AG09309 (cell line): ENCODE measurements around the gene TXNDC17.
"Not testable (repeated sequence)": the region's sequence is repeated elsewhere in the genome, so short reads cannot be mapped to it uniquely, and the experiment has no call there.

Experiments
- DNase-seq: peaks from one replicate; pipeline ENCODE4 v3.0.0-alpha.2; 2010; ENCODE audit warnings: low read depth
- H3K4me3 ChIP-seq: 2 replicates; pipeline ENCODE4 v1.5.1; 2011; ENCODE audit warnings: mild to moderate bottlenecking, low read depth, low read length, moderate library complexity; ENCODE audit not compliant: control insufficient read depth
- TF ChIP-seq, protein P1 (sequence below): IDR thresholded peaks from 2 replicates; pipeline ENCODE4 v1.5.1; 2011; ENCODE audit warnings: mild to moderate bottlenecking, low read depth, low read length, inconsistent platforms; ENCODE audit not compliant: insufficient read depth, control insufficient read depth; ENCODE audit errors: missing control alignments

TXNDC17 gene

DNA sequence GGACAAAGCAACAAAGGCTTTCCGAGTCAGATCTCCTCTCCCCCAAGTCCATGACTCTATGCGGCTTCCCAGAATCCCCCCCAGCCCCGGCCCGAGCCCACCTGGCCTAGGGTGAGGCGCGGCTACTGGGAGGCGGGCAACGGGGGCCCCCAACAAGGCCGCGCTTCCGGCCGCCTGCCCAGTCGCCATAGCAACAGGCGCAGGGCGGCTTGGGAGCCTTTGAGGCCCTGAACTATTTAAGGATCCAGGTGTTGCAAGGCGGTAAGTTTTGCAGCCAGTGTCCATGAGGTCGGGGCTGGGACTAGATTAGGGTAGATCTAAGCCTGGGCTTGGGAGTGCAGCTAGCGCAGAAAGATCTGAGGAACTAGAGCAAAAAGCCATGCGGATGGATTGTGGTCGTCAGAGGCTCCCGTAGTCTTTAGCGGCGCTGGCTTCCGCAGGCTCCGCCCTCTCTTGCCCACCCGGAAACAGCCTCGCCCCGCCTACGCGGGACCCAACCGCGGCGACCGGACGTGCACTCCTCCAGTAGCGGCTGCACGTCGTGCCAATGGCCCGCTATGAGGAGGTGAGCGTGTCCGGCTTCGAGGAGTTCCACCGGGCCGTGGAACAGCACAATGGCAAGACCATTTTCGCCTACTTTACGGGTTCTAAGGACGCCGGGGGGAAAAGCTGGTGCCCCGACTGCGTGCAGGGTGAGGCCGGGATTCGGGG, at the start of gene TXNDC17, which contains the start of gene KIAA0753:
Gene TXNDC17 (plus strand): TSS at position 525 of the 711 bp plus-strand sequence. CDS start 23 bp downstream, at position 548.
Gene KIAA0753 (minus strand): TSS at position 176 of the 711 bp plus-strand sequence. CDS start 5,608 bp downstream, outside the sequence.
- peak within 1 kb of the TSS; percentile 98 for H3K4me3 ChIP-seq
- TF ChIP-seq, protein P1, sequence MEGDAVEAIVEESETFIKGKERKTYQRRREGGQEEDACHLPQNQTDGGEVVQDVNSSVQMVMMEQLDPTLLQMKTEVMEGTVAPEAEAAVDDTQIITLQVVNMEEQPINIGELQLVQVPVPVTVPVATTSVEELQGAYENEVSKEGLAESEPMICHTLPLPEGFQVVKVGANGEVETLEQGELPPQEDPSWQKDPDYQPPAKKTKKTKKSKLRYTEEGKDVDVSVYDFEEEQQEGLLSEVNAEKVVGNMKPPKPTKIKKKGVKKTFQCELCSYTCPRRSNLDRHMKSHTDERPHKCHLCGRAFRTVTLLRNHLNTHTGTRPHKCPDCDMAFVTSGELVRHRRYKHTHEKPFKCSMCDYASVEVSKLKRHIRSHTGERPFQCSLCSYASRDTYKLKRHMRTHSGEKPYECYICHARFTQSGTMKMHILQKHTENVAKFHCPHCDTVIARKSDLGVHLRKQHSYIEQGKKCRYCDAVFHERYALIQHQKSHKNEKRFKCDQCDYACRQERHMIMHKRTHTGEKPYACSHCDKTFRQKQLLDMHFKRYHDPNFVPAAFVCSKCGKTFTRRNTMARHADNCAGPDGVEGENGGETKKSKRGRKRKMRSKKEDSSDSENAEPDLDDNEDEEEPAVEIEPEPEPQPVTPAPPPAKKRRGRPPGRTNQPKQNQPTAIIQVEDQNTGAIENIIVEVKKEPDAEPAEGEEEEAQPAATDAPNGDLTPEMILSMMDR: no peak
- DNase-seq: peak; percentile 67

DNA sequence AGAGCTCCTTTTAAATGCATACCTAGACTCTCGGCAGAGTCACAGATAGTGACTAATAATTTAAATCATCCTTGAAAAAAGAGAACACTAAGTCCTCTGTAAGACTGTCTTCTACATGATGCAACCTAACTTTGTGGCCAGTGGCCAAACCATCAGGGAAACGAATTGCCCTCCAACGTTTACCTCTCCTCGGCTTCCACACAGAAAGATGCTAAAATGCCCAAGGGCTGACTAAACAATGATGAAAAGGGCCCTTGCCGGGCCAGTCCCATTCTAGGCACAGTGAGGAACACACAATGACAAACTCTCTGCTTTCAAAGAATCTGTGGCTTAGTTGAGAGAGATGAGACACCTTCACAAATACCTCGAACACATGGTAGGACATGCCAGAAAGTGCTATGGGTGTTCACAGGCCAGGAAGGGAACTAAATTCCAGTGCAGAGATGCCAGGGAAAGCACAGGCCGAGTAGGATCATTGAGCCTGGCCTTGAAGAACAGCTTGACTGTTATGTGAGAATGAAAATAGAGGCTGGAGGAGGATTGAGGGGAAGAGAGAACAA, 49.2 kb upstream of the TXNDC17 start:
- DNase-seq: peak; percentile 44
- H3K4me3 ChIP-seq: no peak overlapping the region
- TF ChIP-seq, protein P1: no peak

DNA sequence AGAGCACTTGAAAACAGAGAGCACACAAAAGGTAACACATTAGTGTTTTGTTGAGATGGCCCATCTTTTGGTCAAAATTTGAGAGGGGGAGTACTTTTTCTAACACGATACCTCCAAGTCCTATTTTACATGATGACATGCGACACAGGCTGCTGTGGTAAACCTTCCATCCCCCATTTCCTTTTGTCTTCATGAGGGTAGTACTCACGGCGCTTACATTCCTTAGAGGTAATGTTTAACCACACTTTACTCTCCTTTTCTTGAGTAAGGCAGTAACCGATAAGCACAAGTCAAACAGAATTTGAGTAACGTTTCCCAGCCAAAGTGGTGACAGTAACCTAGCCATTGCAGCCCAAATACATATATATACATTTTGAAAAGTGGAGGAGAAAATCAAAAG, 48.7 kb upstream of the TXNDC17 start:
- no peak overlapping the region for H3K4me3 ChIP-seq
- TF ChIP-seq, protein P1: no peak
- DNase-seq: no peak

DNA sequence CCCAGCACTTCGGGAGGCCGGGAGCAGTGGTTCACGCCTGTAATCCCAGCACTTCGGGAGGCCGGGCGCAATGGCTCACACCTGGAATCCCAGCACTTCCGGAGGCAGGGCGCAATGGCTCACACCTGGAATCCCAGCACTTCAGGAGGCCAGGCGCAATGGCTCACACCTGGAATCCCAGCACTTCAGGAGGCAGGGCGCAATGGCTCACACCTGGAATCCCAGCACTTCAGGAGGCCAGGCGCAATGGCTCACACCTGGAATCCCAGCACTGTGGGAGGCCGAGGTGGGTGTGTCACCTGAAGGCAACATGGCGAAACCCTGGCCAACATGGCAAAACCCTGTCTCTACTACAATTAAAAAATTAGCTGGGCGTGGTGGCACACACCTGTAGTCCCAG, 47.5 kb upstream of the TXNDC17 start:
- not testable (repeated sequence) for H3K4me3 ChIP-seq, DNase-seq

DNA sequence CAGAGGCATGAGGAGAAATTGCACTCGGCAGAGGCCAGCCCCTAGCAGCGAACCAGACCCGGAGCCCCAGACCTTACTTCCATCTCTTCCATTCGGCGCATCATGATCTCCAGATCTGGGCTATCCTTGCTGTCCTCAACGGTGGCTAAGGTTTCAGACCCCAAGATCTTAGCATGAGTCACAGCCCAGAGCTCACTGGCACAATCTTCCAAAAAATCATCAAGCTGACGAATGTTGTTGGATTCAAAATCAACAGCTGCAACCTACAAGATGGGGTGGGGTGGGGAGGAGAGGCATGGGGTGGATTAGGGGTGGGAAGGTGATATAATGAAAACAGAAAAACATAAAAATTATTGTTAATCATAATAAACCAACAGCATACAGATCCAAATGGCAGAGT, 44.8 kb upstream of the TXNDC17 start:
- no peak overlapping the region for H3K4me3 ChIP-seq
- no peak for DNase-seq

DNA sequence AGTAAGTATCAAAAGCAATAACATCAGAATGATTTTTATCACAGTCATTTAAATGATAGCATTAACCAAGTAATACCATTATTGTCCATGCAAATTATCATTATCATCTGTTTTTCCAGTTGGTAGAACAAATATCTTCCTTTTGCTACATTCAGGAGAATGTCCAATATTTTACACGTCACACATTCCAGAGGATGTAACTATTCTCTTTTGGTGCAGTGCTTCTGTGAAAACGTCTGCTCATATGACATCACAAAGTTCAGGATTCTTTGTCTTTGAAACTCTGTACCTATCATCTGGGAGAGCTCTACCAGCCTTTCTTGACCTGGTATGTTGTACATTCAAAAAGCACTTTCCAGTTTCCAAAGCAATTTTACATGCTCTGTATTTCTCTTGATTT, 44.3 kb upstream of the TXNDC17 start:
- TF ChIP-seq, protein P1: no peak
- H3K4me3 ChIP-seq: no peak overlapping the region
- DNase-seq: no peak

More for the DNA sequence above, 44.8 kb upstream of the TXNDC17 start:
- TF ChIP-seq, protein P1: no peak

DNA sequence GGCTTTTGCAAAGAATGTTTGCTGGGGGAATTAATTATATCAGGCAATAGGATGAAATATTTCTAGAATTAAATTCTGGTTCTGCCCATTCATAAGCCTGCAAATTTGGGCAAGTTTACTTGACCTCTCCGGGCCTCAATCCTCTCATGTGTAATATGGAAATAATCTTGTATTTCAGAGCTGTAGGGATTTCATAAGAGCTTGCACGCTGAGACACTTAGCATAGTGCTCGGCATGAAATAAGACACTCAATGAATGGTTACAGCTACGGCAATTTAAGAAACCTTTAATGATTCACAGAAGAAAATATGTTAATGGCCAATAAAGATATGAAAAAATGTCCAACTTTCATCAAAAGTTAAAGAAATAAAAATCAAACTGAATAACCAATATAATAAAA, 43.9 kb upstream of the TXNDC17 start:
- no peak for DNase-seq
- TF ChIP-seq, protein P1: no peak
- H3K4me3 ChIP-seq: no peak overlapping the region
